ENCODE measurements around the gene UBE2C. TPM values are rescaled to one million over a fixed set of nuclear protein-coding genes. Genes with fewer than 3 reads are reported as not detected.
A peak's percentile ranks its signal among the peaks of the same experiment; 100 is the strongest.

The UBE2C gene
- polyA plus RNA-seq, 1 donor from 2014 or later: 2.5 TPM

DNA sequence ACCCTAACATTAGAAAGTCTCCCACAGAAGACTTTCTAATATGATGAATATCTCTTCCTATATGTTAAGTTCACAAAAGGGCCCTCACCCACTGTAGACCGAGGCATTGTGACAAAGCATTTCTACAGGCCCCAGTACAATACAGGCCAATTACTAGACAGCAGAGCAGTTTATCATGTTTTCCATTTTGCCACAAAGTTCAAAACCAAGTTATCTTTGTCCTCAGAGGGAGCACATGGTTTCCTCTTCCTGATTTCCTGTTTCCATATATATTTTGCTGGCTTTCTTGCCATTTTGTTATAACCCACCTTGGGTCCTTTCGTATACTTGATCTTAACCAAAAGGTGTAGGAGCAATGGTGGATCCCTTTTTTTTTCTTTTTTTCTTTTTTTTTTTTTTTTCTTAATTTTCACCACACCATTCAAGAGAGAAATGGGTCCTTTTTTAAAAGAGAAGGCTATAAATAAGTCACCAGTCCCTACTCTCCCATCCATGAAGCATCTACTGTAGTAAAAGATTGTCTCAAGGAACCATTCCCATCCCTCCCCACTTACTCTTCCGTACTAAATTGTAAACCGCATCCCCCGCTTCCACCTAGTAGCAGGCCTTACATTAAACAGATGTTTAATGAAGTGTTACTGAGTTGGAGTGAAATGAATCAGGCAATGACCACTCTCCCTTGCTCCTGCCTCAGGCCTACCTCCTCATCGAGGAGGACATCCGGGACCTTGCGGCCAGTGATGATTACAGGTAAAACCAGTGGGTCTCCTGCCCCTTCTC lies 2.1 kb upstream of the UBE2C start:
- Histone ChIP-seq H3K9ac (ENCODE audit: low read length) (no peak overlapping the region), H3F3A (ENCODE audit: insufficient read depth, low read length, poor library complexity, severe bottlenecking) (no peaks in the 10 kb centered on the region), H3K79me2 (replicated peaks; ENCODE audit: insufficient read depth, low read length) (peaks cover 9% of the 10 kb centered on the region), H3K9me2 (ENCODE audit: insufficient read depth, low read length) (no peaks in the 10 kb centered on the region), H3K27ac (ENCODE audit: low read length) (no peak overlapping the region), H3K4me3 (ENCODE audit: low read length) (no peak overlapping the region), H3K9me3 (ENCODE audit: low read length) (no peaks in the 10 kb centered on the region), H3K4me2 (ENCODE audit: low read length) (no peak overlapping the region), H2AFZ (ENCODE audit: low read depth, low read length) (no peak overlapping the region), H3K36me3 (ENCODE audit: insufficient read depth, low read length) (peaks cover 10% of the 10 kb centered on the region), H4K20me1 (ENCODE audit: insufficient read depth) (no peaks in the 10 kb centered on the region), H3K27me3 (ENCODE audit: insufficient read depth, low read depth, low read length) (no peaks in the 10 kb centered on the region)
- TF ChIP-seq, protein P1, sequence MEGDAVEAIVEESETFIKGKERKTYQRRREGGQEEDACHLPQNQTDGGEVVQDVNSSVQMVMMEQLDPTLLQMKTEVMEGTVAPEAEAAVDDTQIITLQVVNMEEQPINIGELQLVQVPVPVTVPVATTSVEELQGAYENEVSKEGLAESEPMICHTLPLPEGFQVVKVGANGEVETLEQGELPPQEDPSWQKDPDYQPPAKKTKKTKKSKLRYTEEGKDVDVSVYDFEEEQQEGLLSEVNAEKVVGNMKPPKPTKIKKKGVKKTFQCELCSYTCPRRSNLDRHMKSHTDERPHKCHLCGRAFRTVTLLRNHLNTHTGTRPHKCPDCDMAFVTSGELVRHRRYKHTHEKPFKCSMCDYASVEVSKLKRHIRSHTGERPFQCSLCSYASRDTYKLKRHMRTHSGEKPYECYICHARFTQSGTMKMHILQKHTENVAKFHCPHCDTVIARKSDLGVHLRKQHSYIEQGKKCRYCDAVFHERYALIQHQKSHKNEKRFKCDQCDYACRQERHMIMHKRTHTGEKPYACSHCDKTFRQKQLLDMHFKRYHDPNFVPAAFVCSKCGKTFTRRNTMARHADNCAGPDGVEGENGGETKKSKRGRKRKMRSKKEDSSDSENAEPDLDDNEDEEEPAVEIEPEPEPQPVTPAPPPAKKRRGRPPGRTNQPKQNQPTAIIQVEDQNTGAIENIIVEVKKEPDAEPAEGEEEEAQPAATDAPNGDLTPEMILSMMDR (IDR thresholded peaks at IDR 0.05; ENCODE audit: poor library complexity, severe bottlenecking): no peak

DNA sequence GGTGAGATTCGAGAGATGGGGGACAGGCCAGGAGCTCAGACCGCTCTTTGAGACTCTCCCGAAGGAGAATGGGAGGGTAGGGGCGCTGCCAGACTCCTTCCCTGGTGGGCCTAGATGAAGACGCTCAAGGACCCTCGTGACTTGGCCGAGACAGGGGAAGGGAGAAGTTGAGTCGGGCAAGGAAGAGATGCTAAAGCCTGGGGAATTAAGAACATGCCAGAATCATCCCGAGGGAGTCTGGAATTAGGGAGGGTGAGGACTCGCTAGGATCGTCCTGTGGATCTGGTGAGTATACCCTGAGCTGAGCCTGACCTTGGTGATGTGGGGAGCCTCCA lies 529 bp downstream of the UBE2C start:
- H4K20me1 ChIP-seq (ENCODE audit: insufficient read depth): no peaks in the 10 kb centered on the region
- TF ChIP-seq EZH2 (IDR thresholded peaks at IDR 0.05; ENCODE audit: borderline replicate concordance, insufficient read depth, low read length, poor library complexity, severe bottlenecking): no peak
- no peak for TF ChIP-seq POLR2AphosphoS5 (IDR thresholded peaks at IDR 0.05)
- TF ChIP-seq, protein P2, sequence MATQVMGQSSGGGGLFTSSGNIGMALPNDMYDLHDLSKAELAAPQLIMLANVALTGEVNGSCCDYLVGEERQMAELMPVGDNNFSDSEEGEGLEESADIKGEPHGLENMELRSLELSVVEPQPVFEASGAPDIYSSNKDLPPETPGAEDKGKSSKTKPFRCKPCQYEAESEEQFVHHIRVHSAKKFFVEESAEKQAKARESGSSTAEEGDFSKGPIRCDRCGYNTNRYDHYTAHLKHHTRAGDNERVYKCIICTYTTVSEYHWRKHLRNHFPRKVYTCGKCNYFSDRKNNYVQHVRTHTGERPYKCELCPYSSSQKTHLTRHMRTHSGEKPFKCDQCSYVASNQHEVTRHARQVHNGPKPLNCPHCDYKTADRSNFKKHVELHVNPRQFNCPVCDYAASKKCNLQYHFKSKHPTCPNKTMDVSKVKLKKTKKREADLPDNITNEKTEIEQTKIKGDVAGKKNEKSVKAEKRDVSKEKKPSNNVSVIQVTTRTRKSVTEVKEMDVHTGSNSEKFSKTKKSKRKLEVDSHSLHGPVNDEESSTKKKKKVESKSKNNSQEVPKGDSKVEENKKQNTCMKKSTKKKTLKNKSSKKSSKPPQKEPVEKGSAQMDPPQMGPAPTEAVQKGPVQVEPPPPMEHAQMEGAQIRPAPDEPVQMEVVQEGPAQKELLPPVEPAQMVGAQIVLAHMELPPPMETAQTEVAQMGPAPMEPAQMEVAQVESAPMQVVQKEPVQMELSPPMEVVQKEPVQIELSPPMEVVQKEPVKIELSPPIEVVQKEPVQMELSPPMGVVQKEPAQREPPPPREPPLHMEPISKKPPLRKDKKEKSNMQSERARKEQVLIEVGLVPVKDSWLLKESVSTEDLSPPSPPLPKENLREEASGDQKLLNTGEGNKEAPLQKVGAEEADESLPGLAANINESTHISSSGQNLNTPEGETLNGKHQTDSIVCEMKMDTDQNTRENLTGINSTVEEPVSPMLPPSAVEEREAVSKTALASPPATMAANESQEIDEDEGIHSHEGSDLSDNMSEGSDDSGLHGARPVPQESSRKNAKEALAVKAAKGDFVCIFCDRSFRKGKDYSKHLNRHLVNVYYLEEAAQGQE (IDR thresholded peaks at IDR 0.05; ENCODE audit: borderline replicate concordance): no peak
- TF ChIP-seq SMC3 (conservative IDR thresholded peaks at IDR 0.05; ENCODE audit: poor library complexity): no peak
- no peak for TF ChIP-seq TAF1 (IDR thresholded peaks at IDR 0.05; ENCODE audit: low read depth)
- no peak for TF ChIP-seq MXI1 (conservative IDR thresholded peaks at IDR 0.05; ENCODE audit: poor library complexity, severe bottlenecking)
- no peak for TF ChIP-seq RAD21 (conservative IDR thresholded peaks at IDR 0.05)
- no peak for TF ChIP-seq EP300 (conservative IDR thresholded peaks at IDR 0.05; ENCODE audit: poor library complexity, severe bottlenecking)
- TF ChIP-seq, protein P1 (IDR thresholded peaks at IDR 0.05; ENCODE audit: poor library complexity, severe bottlenecking): no peak
- H3K27ac ChIP-seq (ENCODE audit: low read length): no peak overlapping the region
- H3K4me2 ChIP-seq (ENCODE audit: low read length): peak overlapping the region; percentile 77
- no peak overlapping the region for H2AFZ ChIP-seq (ENCODE audit: low read depth, low read length)
- H3K27me3 ChIP-seq (ENCODE audit: insufficient read depth, low read depth, low read length): no peaks in the 10 kb centered on the region
- no peaks in the 10 kb centered on the region for H3K9me2 ChIP-seq (ENCODE audit: insufficient read depth, low read length)
- peak overlapping the region; percentile 72 for H3K4me3 ChIP-seq (ENCODE audit: low read length)
- peaks cover 8% of the 10 kb centered on the region for H3K36me3 ChIP-seq (ENCODE audit: insufficient read depth, low read length)
- H3K79me2 ChIP-seq (replicated peaks; ENCODE audit: insufficient read depth, low read length): peaks cover 9% of the 10 kb centered on the region
- no peaks in the 10 kb centered on the region for H3F3A ChIP-seq (ENCODE audit: insufficient read depth, low read length, poor library complexity, severe bottlenecking)
- no peaks in the 10 kb centered on the region for H3K9me3 ChIP-seq (ENCODE audit: low read length)
- H3K9ac ChIP-seq (ENCODE audit: low read length): no peak overlapping the region

All from neural cell (in vitro differentiated cells).